GM12878 (cell line): ENCODE results near the gene DDIT3. TPM values are rescaled to one million over a fixed set of nuclear protein-coding genes. Genes with fewer than 3 reads are reported as not detected.

Experiments used
- ATAC-seq: fragments of 200-7000 bp; cut with Tn5 transposase; 3 replicates; pipeline ENCODE4 v1.9.1; 2020; ENCODE audit warnings: mild to moderate bottlenecking, moderate library complexity
- BruUV-seq: library from RNA; stranded (reverse); fragments of 400-500 nt; replicated peaks from 2 replicates; lab custom pipeline; 2021; lab: Mats Ljungman, UMichigan
- CTCF ChIA-PET: fragments of 300-600 bp; sonication (Branson Sonifier 250); formaldehyde crosslinking; extraction: SDS; loops from one replicate; lab custom pipeline; 2021; ENCODE audit warnings: inconsistent platforms; lab: Yijun Ruan, JAX
- POLR2A ChIA-PET: fragments of 350-600 bp; formaldehyde crosslinking; extraction: SDS; loops from one replicate; lab custom pipeline; 2021; ENCODE audit warnings: inconsistent platforms; lab: Charles Lee
- RAD21 ChIA-PET: fragments of 300-600 bp; sonication (Branson Sonifier 250); formaldehyde crosslinking; loops from one replicate; lab custom pipeline; 2023; ENCODE audit warnings: antibody characterized with exemption; ENCODE audit not compliant: unreplicated experiment; lab: Charles Lee
- SMC1A ChIA-PET: fragments of 300-600 bp; sonication (Branson Sonifier 250); formaldehyde crosslinking; loops from one replicate; lab custom pipeline; 2023; ENCODE audit not compliant: unreplicated experiment, uncharacterized antibody; lab: Charles Lee
- DNase-seq: peaks from one replicate; pipeline ENCODE4 v3.0.0-alpha.2; 2011; ENCODE audit warnings: low read depth, low spot score
- FAIRE-seq: peaks from 3 replicates; lab custom pipeline; 2011; peaks lifted over from hg19 to GRCh38; lab: Jason Lieb, UNC
- H2AFZ ChIP-seq: 2 replicates; pipeline ENCODE4 v1.6.0; 2011; ENCODE audit warnings: low read depth, low read length, control low read depth; ENCODE audit not compliant: control insufficient read depth
- H3K27ac ChIP-seq: 2 replicates; pipeline ENCODE4 v1.5.1; 2011; ENCODE audit warnings: control low read depth; ENCODE audit not compliant: control insufficient read depth, insufficient read depth
- H3K27me3 ChIP-seq, 2 experiments: replicated peaks in 1 of 2; 2 replicates each; pipeline versions ENCODE4 v1.6.0 to v1.6.1; 2011; ENCODE audit warnings: low read length in 1 of 2; ENCODE audit not compliant: control insufficient read depth in 2 of 2, insufficient read depth in 2 of 2
- H3K36me3 ChIP-seq, 2 experiments: 2 replicates each; pipeline ENCODE4 v1.5.1; 2011; ENCODE audit warnings: low read length in 1 of 2; ENCODE audit not compliant: control insufficient read depth in 2 of 2, insufficient read depth in 2 of 2
- H3K4me1 ChIP-seq: 2 replicates; pipeline ENCODE4 v1.6.1; 2011; ENCODE audit warnings: mild to moderate bottlenecking, low read length, moderate library complexity, mixed read lengths; ENCODE audit not compliant: control insufficient read depth, insufficient read depth
- H3K4me2 ChIP-seq: 2 replicates; pipeline ENCODE4 v1.6.0; 2011; ENCODE audit warnings: control low read depth; ENCODE audit not compliant: control insufficient read depth, insufficient read depth
- H3K4me3 ChIP-seq: fragments of 200-600 bp; sonication (generic); 2 replicates; pipeline ENCODE4 v1.5.1; 2016
- H3K79me2 ChIP-seq: 2 replicates; pipeline ENCODE4 v1.6.0; 2011; ENCODE audit warnings: low read length; ENCODE audit not compliant: control insufficient read depth, insufficient read depth
- H3K9ac ChIP-seq: 2 replicates; pipeline ENCODE4 v1.8.0; 2011; ENCODE audit warnings: low read length, control low read depth, mixed read lengths; ENCODE audit not compliant: control insufficient read depth, insufficient read depth
- H3K9me3 ChIP-seq: replicated peaks from 3 replicates; pipeline ENCODE4 v1.5.1; 2011; ENCODE audit warnings: mild to moderate bottlenecking, low read length; ENCODE audit not compliant: control insufficient read depth, insufficient read depth
- H4K20me1 ChIP-seq: 2 replicates; pipeline ENCODE4 v1.6.0; 2011; ENCODE audit not compliant: control insufficient read depth, insufficient read depth
- CEBPB ChIP-seq, 2 experiments: fragments of 150-350 bp in 1 of 2; IDR thresholded peaks; 2 replicates each; pipeline ENCODE4 v1.6.1; 2012 to 2014; ENCODE audit warnings: low read depth in 2 of 2, low read length in 2 of 2, borderline replicate concordance in 1 of 2, inconsistent platforms in 1 of 2
- CHD1 ChIP-seq: IDR thresholded peaks from 2 replicates; pipeline ENCODE4 v1.6.1; 2012; ENCODE audit warnings: low read depth, low read length, improper control_type of control experiment
- ETV6 ChIP-seq, 2 experiments: fragments of 450-650 bp in 1 of 2; IDR thresholded peaks in 1 of 2; conservative IDR thresholded peaks in 1 of 2; 2 replicates each; pipeline ENCODE4 v1.6.1; 2014; ENCODE audit warnings: antibody characterized with exemption in 1 of 2, borderline replicate concordance in 1 of 2, low read depth in 1 of 2, mild to moderate bottlenecking in 1 of 2, moderate library complexity in 1 of 2
- NRF1 ChIP-seq: conservative IDR thresholded peaks from 2 replicates; pipeline ENCODE4 v1.6.1; 2011; ENCODE audit warnings: mild to moderate bottlenecking, low read depth, low read length, improper control_type of control experiment
- PAX5 ChIP-seq: IDR thresholded peaks from 2 replicates; pipeline ENCODE4 v1.6.1; 2011; ENCODE audit warnings: low read depth, low read length, borderline replicate concordance
- PML ChIP-seq: IDR thresholded peaks from 2 replicates; pipeline ENCODE4 v1.6.1; 2012; ENCODE audit warnings: low read length, inconsistent platforms
- RAD21 ChIP-seq: IDR thresholded peaks from 2 replicates; pipeline ENCODE4 v1.6.1; 2011; ENCODE audit warnings: mild to moderate bottlenecking, low read depth, low read length, moderate library complexity; ENCODE audit not compliant: insufficient read depth
- WRNIP1 ChIP-seq: IDR thresholded peaks from 2 replicates; pipeline ENCODE4 v1.6.1; 2011; ENCODE audit warnings: low read depth, low read length, improper control_type of control experiment, borderline replicate concordance
- WGBS: methylation state at CpG from one replicate; pipeline ENCODE4 v1.1.6; 2016; ENCODE audit warnings: low lambda C conversion rate; ENCODE audit not compliant: insufficient replicate concordance, insufficient coverage; ENCODE audit errors: missing lambda C conversion rate; 5-methylcytosine and 5-hydroxymethylcytosine counted together
- in situ Hi-C: fragments of 300-500 bp; cut with MboI; formaldehyde crosslinking; loops from 9 replicates; pipeline ENCODE4 v1.14.3; 2018; ENCODE audit warnings: mixed read lengths
- intact Hi-C: fragments of 100-400 bp; cut with micrococcal nuclease; formaldehyde crosslinking; loops from one replicate; pipeline ENCODE4 v1.14.2; 2022; ENCODE audit not compliant: unreplicated experiment
- polyA plus RNA-seq, 11 experiments: library from polyadenylated mRNA; depleted of rRNA in 4 of 11; unstranded in 6 of 11; stranded (reverse) in 5 of 11; fragments of >200 nt; fragmentation: Nextera tagmentation in 4 of 11; fragmentation: Illumina TruSeq in 1 of 11; extraction: Ambion mirVana in 4 of 11; extraction: Trizol in 1 of 11; gene quantifications; 1 replicate in 1 of 11; 2 replicates in 10 of 11; pipeline versions ENCODE4 v1.2.1 to v1.2.3, GENCODE V29; 2011 to 2016; ENCODE audit warnings: inconsistent platforms in 2 of 11, missing spikeins in 2 of 11, low read depth in 1 of 11
- total RNA-seq, 4 experiments: library from RNA; depleted of rRNA in 3 of 4; stranded (reverse); fragments of >200 nt in 3 of 4; fragmentation: Illumina TruSeq in 1 of 4; extraction: Trizol in 1 of 4; gene quantifications; 2 replicates each; pipeline versions ENCODE4 v1.2.1 to v1.2.3, GENCODE V29; 2013 to 2021
- TF ChIP-seq, protein P1 (sequence below): fragments of 450-650 bp; conservative IDR thresholded peaks from 2 replicates; pipeline ENCODE4 v1.6.1; 2017; ENCODE audit warnings: mild to moderate bottlenecking, moderate library complexity
- TF ChIP-seq, protein P2 (sequence below): fragments of 450-650 bp; IDR thresholded peaks from 2 replicates; pipeline ENCODE4 v1.6.1; 2017; ENCODE audit warnings: mild to moderate bottlenecking, moderate library complexity

DDIT3 gene
- total and polyA plus RNA-seq, 10 of the 15 experiments (the other 5 are each of a cell fraction or from before 2014, with no cell fraction given), result 9.2 to 28.9 (median 15.5) TPM

GRCh38 chr12:57481671-57482070, 38.6 kb downstream of the DDIT3 start:
- Histone ChIP-seq H3K36me3 (no peaks in the 10 kb centered on the region), H3K4me1 (peaks cover 30% of the 10 kb centered on the region), H2AFZ (no peak overlapping the region), H3K9ac (no peak overlapping the region), H3K4me2 (no peak overlapping the region), H3K9me3 (no peaks in the 10 kb centered on the region), H3K27me3 (no peaks in the 10 kb centered on the region), H4K20me1 (no peaks in the 10 kb centered on the region), H3K4me3 (no peak overlapping the region), H3K79me2 (peaks cover 22% of the 10 kb centered on the region), H3K27ac (no peak overlapping the region)
- FAIRE-seq (no peak), DNase-seq (no peak), ATAC-seq (no peak)
- ChIA-PET POLR2A (interaction anchor here (0.8 kb wide), 1 partner anchor 11 kb away, joined by 6 read pairs; no protein-coding TSS in a partner anchor), CTCF (interaction anchor here (0.8 to 1.7 kb wide), 2 partner anchors 23 to 138 kb away, joined by 3 to 5 read pairs; no protein-coding TSS in a partner anchor), SMC1A (no interaction called here), RAD21 (no interaction called here)
- no TSS peak for BruUV-seq
- in situ Hi-C loops (no loop called here), intact Hi-C loops (no loop called here)
- WGBS, result 100% methylated on average over 1 of the region's 1 CpG
- no peak for TF ChIP-seq WRNIP1
- no peak for TF ChIP-seq PML
- TF ChIP-seq, protein P1, sequence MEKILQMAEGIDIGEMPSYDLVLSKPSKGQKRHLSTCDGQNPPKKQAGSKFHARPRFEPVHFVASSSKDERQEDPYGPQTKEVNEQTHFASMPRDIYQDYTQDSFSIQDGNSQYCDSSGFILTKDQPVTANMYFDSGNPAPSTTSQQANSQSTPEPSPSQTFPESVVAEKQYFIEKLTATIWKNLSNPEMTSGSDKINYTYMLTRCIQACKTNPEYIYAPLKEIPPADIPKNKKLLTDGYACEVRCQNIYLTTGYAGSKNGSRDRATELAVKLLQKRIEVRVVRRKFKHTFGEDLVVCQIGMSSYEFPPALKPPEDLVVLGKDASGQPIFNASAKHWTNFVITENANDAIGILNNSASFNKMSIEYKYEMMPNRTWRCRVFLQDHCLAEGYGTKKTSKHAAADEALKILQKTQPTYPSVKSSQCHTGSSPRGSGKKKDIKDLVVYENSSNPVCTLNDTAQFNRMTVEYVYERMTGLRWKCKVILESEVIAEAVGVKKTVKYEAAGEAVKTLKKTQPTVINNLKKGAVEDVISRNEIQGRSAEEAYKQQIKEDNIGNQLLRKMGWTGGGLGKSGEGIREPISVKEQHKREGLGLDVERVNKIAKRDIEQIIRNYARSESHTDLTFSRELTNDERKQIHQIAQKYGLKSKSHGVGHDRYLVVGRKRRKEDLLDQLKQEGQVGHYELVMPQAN, result no peak
- TF ChIP-seq PAX5, result no peak
- no peak for TF ChIP-seq CHD1
- TF ChIP-seq, protein P2, sequence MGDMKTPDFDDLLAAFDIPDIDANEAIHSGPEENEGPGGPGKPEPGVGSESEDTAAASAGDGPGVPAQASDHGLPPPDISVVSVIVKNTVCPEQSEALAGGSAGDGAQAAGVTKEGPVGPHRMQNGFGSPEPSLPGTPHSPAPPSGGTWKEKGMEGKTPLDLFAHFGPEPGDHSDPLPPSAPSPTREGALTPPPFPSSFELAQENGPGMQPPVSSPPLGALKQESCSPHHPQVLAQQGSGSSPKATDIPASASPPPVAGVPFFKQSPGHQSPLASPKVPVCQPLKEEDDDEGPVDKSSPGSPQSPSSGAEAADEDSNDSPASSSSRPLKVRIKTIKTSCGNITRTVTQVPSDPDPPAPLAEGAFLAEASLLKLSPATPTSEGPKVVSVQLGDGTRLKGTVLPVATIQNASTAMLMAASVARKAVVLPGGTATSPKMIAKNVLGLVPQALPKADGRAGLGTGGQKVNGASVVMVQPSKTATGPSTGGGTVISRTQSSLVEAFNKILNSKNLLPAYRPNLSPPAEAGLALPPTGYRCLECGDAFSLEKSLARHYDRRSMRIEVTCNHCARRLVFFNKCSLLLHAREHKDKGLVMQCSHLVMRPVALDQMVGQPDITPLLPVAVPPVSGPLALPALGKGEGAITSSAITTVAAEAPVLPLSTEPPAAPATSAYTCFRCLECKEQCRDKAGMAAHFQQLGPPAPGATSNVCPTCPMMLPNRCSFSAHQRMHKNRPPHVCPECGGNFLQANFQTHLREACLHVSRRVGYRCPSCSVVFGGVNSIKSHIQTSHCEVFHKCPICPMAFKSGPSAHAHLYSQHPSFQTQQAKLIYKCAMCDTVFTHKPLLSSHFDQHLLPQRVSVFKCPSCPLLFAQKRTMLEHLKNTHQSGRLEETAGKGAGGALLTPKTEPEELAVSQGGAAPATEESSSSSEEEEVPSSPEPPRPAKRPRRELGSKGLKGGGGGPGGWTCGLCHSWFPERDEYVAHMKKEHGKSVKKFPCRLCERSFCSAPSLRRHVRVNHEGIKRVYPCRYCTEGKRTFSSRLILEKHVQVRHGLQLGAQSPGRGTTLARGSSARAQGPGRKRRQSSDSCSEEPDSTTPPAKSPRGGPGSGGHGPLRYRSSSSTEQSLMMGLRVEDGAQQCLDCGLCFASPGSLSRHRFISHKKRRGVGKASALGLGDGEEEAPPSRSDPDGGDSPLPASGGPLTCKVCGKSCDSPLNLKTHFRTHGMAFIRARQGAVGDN, result no peak
- TF ChIP-seq NRF1, result no peak
- TF ChIP-seq CEBPB (IDR thresholded peaks at IDR 0.05; ENCODE audit: borderline replicate concordance in 1 of 2, low read depth in 2 of 2, low read length in 2 of 2), result no peak
- no peak for TF ChIP-seq ETV6 (conservative IDR thresholded peaks at IDR 0.05 in 1 of 2, IDR thresholded peaks at IDR 0.05 in 1 of 2; ENCODE audit: borderline replicate concordance in 1 of 2, low read depth in 1 of 2)
- TF ChIP-seq RAD21, result no peak
